ENCODE results near the gene LDB2. TPM values are rescaled to one million over a fixed set of nuclear protein-coding genes. Genes with fewer than 3 reads are reported as not detected.

Gene LDB2
- total and polyA plus RNA-seq, 2 donors (not counting 1 experiment from before 2014, with no cell fraction given): 41.6 to 78.3 TPM

- Histone ChIP-seq H3K27ac (ENCODE audit: insufficient read depth, low read length) (peak overlapping the region; percentile 36), H4K20me1 (ENCODE audit: control insufficient read depth, extremely low read depth, insufficient read depth, low read length) (no peaks in the 10 kb centered on the region), H3K9me3 (ENCODE audit: control insufficient read depth, insufficient read depth, low read depth, low read length) (no peaks in the 10 kb centered on the region), H3K4me1 (ENCODE audit: control insufficient read depth, extremely low read depth, insufficient read depth, low read length) (peaks cover 5% of the 10 kb centered on the region), H3K79me2 (ENCODE audit: control insufficient read depth, insufficient read depth, low read length) (no peaks in the 10 kb centered on the region), H3K4me2 (ENCODE audit: extremely low read depth, insufficient read depth, low read length) (peak overlapping the region; percentile 85), H3K9ac (ENCODE audit: insufficient read depth, low read length) (no peak overlapping the region), H3K36me3 (ENCODE audit: control insufficient read depth, insufficient read depth, low read length) (no peaks in the 10 kb centered on the region), H3K27me3 (ENCODE audit: control insufficient read depth, insufficient read depth, low read length) (no peaks in the 10 kb centered on the region), H3K4me3 (replicated peaks in 1 of 4; ENCODE audit: control extremely low read depth in 1 of 4, insufficient read depth in 1 of 4, low read depth in 3 of 4, low read length in 4 of 4) (peak overlapping the region in 3 of 4 experiments; percentile 4 to 16 (median 15)), H2AFZ (ENCODE audit: low read length) (peak overlapping the region; percentile 35)
- TF ChIP-seq EZH2 (IDR thresholded peaks at IDR 0.05; ENCODE audit: low read length, missing control alignments) (no peak), CTCF (conservative IDR thresholded peaks at IDR 0.05 in 1 of 2, IDR thresholded peaks at IDR 0.05 in 1 of 2; ENCODE audit: low read depth in 1 of 2, low read length in 2 of 2) (no peak)
- DNase-seq (ENCODE audit: low read depth in 2 of 2): peak; percentile 89 to 91
Observed at GRCh38 chr4:16721613-16722291, 176.7 kb downstream of the LDB2 start.

- H3K79me2 ChIP-seq (ENCODE audit: control insufficient read depth, insufficient read depth, low read length): no peaks in the 10 kb centered on the region
- H3K4me2 ChIP-seq (ENCODE audit: extremely low read depth, insufficient read depth, low read length): no peak overlapping the region
- H3K9me3 ChIP-seq (ENCODE audit: control insufficient read depth, insufficient read depth, low read depth, low read length): no peaks in the 10 kb centered on the region
- no peaks in the 10 kb centered on the region for H4K20me1 ChIP-seq (ENCODE audit: control insufficient read depth, extremely low read depth, insufficient read depth, low read length)
- H3K9ac ChIP-seq (ENCODE audit: insufficient read depth, low read length): no peak overlapping the region
- no peaks in the 10 kb centered on the region for H3K27me3 ChIP-seq (ENCODE audit: control insufficient read depth, insufficient read depth, low read length)
- no peak overlapping the region for H3K4me3 ChIP-seq (replicated peaks in 1 of 4; ENCODE audit: control extremely low read depth in 1 of 4, insufficient read depth in 1 of 4, low read depth in 3 of 4, low read length in 4 of 4)
- H3K27ac ChIP-seq (ENCODE audit: insufficient read depth, low read length): no peak overlapping the region
- H3K36me3 ChIP-seq (ENCODE audit: control insufficient read depth, insufficient read depth, low read length): no peaks in the 10 kb centered on the region
- H2AFZ ChIP-seq (ENCODE audit: low read length): no peak overlapping the region
- peaks cover 5% of the 10 kb centered on the region for H3K4me1 ChIP-seq (ENCODE audit: control insufficient read depth, extremely low read depth, insufficient read depth, low read length)
- no peak for DNase-seq (ENCODE audit: low read depth in 2 of 2)
- TF ChIP-seq CTCF (conservative IDR thresholded peaks at IDR 0.05 in 1 of 2, IDR thresholded peaks at IDR 0.05 in 1 of 2; ENCODE audit: low read depth in 1 of 2, low read length in 2 of 2) (no peak), EZH2 (IDR thresholded peaks at IDR 0.05; ENCODE audit: low read length, missing control alignments) (no peak)
Observed at GRCh38 chr4:16720761-16721160, 177.7 kb downstream of the LDB2 start.

GRCh38 chr4:16717266-16717970 lies 181.0 kb downstream of the LDB2 start:
- Histone ChIP-seq H3K36me3 (ENCODE audit: control insufficient read depth, insufficient read depth, low read length) (no peaks in the 10 kb centered on the region), H3K4me3 (replicated peaks in 1 of 4; ENCODE audit: control extremely low read depth in 1 of 4, insufficient read depth in 1 of 4, low read depth in 3 of 4, low read length in 4 of 4) (no peak overlapping the region), H3K9me3 (ENCODE audit: control insufficient read depth, insufficient read depth, low read depth, low read length) (no peaks in the 10 kb centered on the region), H4K20me1 (ENCODE audit: control insufficient read depth, extremely low read depth, insufficient read depth, low read length) (no peaks in the 10 kb centered on the region), H3K4me1 (ENCODE audit: control insufficient read depth, extremely low read depth, insufficient read depth, low read length) (peaks cover 5% of the 10 kb centered on the region), H2AFZ (ENCODE audit: low read length) (no peak overlapping the region), H3K27me3 (ENCODE audit: control insufficient read depth, insufficient read depth, low read length) (no peaks in the 10 kb centered on the region), H3K9ac (ENCODE audit: insufficient read depth, low read length) (no peak overlapping the region), H3K27ac (ENCODE audit: insufficient read depth, low read length) (no peak overlapping the region), H3K79me2 (ENCODE audit: control insufficient read depth, insufficient read depth, low read length) (no peaks in the 10 kb centered on the region), H3K4me2 (ENCODE audit: extremely low read depth, insufficient read depth, low read length) (no peak overlapping the region)
- DNase-seq (ENCODE audit: low read depth in 2 of 2): peak; percentile 17 to 70
- TF ChIP-seq EZH2 (IDR thresholded peaks at IDR 0.05; ENCODE audit: low read length, missing control alignments): no peak
